Measurements from ENCODE around the gene RPTOR.
"Not testable (repeated sequence)": the region's sequence is repeated elsewhere in the genome, so short reads cannot be mapped to it uniquely, and the experiment has no call there.

Gene RPTOR

DNA sequence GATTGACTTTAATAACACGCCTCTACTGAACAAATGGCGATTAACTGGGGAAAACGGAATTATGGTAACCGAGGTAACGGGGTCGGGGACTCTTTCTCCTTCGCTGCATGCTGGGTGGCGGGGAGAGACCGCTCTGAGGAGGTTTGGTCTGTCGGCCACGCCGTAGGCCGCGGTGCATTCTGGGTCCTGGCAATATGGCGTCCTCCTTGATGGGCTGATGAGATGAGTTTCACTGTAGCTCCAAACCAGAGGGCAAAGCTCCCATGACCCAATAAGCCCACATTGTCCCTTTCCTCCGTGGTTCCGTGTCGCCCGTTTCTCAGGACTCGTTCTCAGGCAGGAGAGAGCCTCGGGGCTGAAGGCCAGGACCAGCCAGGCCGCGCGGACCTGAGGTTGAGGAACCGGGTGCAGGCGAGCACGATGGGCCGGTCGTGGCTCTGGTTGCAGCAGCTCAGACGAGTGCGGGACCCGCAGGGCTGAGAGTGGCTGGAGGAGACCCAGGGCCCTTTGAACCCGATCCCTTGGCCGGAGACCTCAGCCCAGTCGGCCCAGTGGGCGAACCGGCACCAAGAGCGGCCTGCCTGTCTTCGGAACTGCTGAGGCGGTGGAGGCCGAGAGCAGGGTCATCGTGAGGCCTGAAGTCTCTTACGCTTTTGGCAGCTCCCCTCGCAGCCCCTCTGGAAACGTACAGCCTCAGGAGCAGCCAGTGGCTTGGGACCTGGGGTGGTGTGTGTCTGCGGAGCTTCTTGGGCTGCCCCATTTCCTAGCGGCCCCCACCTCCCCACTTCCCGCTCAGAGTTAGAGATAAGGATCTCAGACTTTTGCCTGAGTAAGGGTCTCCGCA lies at the start of gene RPTOR:
Gene RPTOR (plus strand): TSS at position 184 of the 844 bp plus-strand sequence. CDS start 792 bp downstream, outside the sequence.
- peak; percentile 91 for FAIRE-seq

DNA sequence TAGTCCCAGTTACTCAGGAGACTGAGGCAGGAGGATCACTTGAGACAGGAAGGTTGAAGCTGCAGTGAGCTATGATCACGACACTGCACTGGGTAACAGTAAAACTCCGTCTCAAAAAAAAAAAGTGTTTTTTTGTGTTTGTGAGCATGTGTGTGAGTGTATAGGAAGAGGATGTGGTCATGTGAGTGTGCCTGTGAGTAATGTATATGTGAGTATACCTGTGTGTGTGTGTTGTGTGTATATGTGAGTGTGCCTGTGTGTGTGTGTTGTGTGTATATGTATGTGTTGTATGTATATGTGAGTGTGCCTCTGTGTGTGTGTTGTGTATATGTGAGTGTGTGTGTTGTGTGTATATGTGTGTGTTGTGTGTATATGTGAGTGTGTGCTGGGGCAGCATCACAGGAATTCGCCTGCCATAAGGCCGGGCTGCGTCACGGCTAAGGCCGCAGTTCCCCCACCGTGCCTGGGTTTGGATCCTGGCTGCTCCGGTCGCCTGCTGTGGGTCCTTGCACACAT lies 46.9 kb upstream of the RPTOR start:
- no peak for FAIRE-seq

- no peak for FAIRE-seq
Measured at GRCh38 chr17:80498242-80498919, 46.3 kb upstream of the RPTOR start.

DNA sequence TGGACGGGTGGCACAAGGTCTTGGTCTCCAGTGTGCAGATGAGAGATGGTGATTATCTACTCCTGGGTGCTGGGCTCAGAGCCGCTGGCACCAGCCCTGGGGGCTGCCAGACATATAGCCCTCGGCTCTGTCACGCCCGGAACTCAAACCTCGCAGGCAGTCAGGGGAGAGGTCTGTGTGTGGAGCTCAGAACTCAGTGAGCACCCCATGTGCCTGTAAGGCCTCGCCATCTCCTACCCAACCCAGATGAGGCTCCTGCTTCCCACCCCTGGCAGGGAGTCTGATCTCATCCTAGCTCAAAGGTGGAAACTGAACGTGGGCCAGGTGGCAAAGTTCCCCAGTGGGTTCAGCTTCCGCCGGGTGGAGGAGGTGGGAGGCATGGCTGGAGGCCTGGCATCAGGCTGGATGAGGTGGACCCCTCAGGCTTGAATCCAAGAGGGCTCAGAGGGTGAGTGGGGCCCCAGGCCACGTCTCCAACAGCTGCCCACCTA lies 45.7 kb upstream of the RPTOR start:
- FAIRE-seq, result no peak

DNA sequence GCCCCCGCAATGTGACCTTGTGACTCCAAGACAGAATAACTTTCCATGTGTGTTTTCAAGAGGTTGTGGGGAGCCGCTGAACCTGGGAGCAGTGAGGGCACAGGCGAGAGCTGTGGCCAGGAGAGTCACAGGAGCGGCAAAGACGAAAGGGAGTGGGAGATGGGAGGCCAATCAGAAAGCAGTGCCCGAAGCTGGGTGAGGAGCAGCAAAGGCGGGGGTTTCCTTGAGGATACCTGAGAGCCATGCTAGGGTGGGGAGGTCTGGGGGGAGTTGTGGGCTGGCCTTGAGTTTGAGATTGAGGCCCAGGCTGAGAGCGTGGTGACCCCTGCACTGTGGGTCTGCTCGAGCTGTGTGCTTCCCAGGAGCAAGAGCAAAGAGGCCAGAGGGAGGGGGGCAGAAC lies 45.1 kb upstream of the RPTOR start:
- no peak for FAIRE-seq

DNA sequence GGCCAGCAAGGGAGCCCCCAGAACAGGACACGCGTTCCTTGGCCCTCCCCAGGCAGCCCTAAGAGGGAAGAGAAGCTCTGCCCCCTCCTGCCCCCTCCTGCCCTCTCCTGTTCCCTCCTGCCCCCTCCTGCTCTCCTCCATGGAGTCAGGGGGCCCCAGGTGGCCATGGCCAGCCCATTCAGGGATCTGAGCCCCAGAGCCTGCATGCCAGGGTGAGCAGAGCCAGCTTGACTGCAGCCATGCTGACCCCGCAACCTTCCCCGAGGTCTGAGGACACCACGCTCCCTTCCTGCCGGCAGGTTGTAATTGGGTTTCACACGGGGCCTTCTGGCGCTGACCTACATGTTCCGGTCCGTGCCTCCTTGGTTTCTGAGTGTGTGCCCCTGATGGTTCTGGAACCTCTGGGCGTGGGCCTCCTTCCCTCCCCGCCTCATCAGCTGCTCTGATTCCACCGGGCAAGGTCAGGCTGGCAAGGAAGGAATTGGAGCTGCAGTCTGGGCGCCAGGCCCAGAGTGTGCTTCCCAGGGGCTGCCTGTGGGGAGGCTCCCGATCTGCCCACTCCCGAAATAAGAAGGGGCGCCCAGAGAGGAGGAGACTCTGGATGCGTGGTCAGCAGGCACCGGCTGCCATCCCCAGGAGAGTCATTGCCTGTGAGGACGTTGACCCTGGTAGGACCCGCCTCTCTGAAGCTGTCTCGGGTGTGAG lies 44.5 kb upstream of the RPTOR start:
- no peak for FAIRE-seq

GRCh38 chr17:80501741-80502577 lies 42.7 kb upstream of the RPTOR start:
- FAIRE-seq, result no peak

- no peak for FAIRE-seq
Measured at GRCh38 chr17:80502578-80502877, 42.1 kb upstream of the RPTOR start.

- no peak for FAIRE-seq
Measured at GRCh38 chr17:80503031-80503430, 41.6 kb upstream of the RPTOR start.

DNA sequence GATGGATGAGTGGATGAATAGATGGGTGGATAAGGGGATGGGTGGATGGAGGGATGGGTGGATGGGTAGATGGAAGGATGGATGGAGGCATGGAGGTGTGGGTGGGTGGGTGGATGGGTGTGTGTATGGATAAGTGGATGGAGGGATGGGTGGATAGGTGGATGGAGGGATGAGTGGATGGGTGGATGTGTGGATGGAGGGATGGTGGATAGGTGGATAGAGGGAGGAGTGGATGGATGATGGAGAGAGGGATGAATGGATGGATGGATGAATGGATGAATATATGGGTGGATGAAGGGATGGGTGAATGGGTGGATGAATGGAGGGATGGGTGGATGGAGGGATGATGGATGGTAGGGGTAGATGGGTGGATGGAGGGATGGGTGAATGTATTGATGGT lies 40.7 kb upstream of the RPTOR start:
- FAIRE-seq, result no peak

- no peak for FAIRE-seq
Measured at GRCh38 chr17:80504686-80505413, 39.8 kb upstream of the RPTOR start.

DNA sequence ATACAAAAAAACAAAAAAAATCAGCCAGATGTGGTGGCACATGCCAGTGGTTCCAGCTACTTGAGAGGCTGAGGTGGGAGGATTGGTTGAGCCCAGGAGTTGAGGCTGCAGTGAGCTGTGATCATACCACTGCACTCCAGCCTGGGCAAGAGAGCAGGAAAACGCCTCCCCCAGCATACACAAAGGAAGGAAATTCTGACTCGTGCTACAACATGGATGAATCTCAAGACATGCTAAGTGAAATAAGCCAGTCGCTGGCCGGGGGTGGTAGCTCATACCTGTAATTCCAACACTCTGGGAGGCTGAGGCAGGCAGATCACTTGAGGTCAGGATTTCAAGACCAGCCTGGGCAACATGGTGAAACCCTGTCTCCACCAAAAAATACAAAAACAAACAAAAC lies 37.5 kb upstream of the RPTOR start:
- not testable (repeated sequence) for FAIRE-seq

GRCh38 chr17:80507965-80508364 lies 36.7 kb upstream of the RPTOR start:
- no peak for FAIRE-seq

GRCh38 chr17:80509311-80509710 lies 35.3 kb upstream of the RPTOR start:
- FAIRE-seq, result no peak

GRCh38 chr17:80510132-80510531 lies 34.5 kb upstream of the RPTOR start:
- FAIRE-seq, result no peak

- no peak for FAIRE-seq
Measured at GRCh38 chr17:80510772-80511171, 33.9 kb upstream of the RPTOR start.

DNA sequence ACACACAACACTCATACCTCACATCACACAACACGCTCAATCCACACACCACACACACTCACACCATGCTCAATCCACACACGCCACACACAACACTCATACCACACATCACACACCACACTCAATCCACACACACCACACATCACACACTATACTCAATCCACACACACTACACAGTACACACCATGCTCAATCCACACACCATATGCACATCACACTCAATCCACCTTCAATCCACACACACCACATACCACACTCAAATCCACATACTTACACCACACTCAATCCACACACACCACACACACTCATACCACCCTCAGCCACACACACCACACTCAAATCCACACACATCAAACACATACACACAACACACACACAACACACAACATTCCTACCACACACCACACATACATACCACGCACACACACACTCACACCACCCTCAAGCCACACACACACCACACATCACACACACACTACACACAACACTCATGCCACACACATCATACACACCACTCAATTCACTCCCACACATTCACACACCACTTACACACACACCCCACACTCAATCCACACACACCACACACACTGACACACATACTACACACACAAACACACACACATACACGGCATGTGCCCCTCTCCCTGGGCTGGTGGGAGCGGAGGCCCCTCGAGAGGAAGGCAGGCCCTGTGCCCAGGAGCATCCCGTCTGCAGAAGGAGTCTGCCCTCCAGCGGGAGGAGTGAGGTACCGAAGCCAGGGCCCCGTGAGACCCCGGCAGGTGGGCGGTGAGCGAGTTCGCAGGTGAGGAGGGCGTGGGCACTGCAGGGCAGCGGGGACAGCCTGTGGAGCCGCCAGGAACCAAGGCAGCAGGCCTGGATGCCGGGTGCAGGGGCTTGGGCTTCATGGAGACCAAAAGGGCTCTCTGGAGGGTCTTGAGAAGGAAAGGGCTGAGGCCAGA lies 33.1 kb upstream of the RPTOR start:
- FAIRE-seq, result no peak

- no peak for FAIRE-seq
Measured at GRCh38 chr17:80512233-80512632, 32.4 kb upstream of the RPTOR start.

- FAIRE-seq, result no peak
Measured at GRCh38 chr17:80513201-80513600, 31.4 kb upstream of the RPTOR start.

DNA sequence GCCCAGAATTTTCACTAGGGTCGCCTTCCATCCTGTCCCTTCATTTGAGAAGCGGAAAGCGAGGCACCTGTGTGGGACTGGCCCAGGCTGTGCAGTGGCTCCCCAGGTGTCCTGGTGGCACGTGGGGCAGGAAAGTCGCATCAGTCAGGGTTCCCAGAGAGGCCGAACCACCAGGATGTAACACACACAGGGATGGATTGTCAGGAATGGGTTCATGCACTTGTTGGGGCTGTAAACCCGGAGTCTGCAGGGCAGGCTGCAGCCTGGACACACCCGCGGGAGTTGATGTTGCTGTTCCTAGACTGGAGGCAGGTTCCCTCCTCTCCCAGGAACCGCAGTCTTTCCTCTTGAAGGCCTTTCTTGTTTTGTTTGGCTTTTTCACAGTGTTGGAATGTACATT lies 30.7 kb upstream of the RPTOR start:
- FAIRE-seq, result no peak

Measured in G401.6 (cell line).